ENCODE data around the gene NABP1. TPM values are rescaled to one million over a fixed set of nuclear protein-coding genes. Genes with fewer than 3 reads are reported as not detected.

NABP1 gene
- polyA plus RNA-seq, 1 experiment = 204 TPM

DNA sequence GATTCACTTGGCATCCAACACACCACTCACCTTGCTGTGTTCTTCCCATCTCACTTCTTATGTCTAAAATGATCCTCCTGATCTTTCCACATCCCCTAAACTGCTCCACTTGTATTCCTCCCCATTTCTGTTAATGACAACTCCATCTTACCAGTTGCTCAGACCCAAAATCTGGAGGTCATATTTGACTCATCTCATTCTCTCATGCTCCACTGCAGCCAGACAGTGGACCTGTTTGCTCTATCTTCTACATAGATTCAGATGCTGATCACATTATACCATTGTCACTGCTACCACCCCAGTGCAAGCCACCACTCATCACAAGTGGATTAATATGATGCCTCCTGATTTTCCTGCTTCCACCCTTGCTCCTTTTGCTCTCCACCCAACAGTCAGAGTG, 7.9 kb upstream of the NABP1 start:
- POLR2A ChIA-PET = no interaction called here
- Histone ChIP-seq H3K4me3 (ENCODE audit: low read depth, low read length) (no peak overlapping the region), H3K27me3 (ENCODE audit: control insufficient read depth, insufficient read depth, low read length) (no peaks in the 10 kb centered on the region), H3K9me3 (ENCODE audit: control insufficient read depth, insufficient read depth, low read length) (no peaks in the 10 kb centered on the region), H3K27ac (ENCODE audit: low read depth, low read length) (no peak overlapping the region)
- TF ChIP-seq, protein P1, sequence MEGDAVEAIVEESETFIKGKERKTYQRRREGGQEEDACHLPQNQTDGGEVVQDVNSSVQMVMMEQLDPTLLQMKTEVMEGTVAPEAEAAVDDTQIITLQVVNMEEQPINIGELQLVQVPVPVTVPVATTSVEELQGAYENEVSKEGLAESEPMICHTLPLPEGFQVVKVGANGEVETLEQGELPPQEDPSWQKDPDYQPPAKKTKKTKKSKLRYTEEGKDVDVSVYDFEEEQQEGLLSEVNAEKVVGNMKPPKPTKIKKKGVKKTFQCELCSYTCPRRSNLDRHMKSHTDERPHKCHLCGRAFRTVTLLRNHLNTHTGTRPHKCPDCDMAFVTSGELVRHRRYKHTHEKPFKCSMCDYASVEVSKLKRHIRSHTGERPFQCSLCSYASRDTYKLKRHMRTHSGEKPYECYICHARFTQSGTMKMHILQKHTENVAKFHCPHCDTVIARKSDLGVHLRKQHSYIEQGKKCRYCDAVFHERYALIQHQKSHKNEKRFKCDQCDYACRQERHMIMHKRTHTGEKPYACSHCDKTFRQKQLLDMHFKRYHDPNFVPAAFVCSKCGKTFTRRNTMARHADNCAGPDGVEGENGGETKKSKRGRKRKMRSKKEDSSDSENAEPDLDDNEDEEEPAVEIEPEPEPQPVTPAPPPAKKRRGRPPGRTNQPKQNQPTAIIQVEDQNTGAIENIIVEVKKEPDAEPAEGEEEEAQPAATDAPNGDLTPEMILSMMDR (IDR thresholded peaks at IDR 0.05; ENCODE audit: low read depth, low read length) = no peak
- DNase-seq (ENCODE audit: low read depth, low spot score) = no peak
- CTCF ChIA-PET = no interaction called here

DNA sequence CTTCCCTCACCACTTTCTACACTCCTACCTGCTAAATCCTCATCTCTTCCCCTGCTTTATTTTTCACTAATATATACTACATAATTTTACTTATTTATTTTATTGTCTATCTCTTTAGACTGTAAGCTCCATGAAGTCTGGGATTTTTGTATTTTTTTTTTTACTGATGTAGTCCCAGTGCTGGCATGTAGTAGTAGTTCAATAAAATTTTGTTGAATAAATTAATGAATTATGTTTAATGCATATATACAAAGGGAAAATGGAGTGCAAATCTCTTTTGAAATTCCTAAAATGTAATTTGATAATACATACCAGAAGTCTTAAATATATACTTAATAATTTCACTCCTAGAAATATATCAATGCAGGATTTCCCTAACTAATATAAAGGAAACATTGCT, 7.1 kb upstream of the NABP1 start:
- H3K9me3 ChIP-seq (ENCODE audit: control insufficient read depth, insufficient read depth, low read length) = no peaks in the 10 kb centered on the region
- no peak for DNase-seq (ENCODE audit: low read depth, low spot score)
- TF ChIP-seq, protein P1 (IDR thresholded peaks at IDR 0.05; ENCODE audit: low read depth, low read length) = no peak
- no peak overlapping the region for H3K4me3 ChIP-seq (ENCODE audit: low read depth, low read length)
- ChIA-PET CTCF (no interaction called here), POLR2A (no interaction called here)
- H3K27me3 ChIP-seq (ENCODE audit: control insufficient read depth, insufficient read depth, low read length) = no peaks in the 10 kb centered on the region
- no peak overlapping the region for H3K27ac ChIP-seq (ENCODE audit: low read depth, low read length)

DNA sequence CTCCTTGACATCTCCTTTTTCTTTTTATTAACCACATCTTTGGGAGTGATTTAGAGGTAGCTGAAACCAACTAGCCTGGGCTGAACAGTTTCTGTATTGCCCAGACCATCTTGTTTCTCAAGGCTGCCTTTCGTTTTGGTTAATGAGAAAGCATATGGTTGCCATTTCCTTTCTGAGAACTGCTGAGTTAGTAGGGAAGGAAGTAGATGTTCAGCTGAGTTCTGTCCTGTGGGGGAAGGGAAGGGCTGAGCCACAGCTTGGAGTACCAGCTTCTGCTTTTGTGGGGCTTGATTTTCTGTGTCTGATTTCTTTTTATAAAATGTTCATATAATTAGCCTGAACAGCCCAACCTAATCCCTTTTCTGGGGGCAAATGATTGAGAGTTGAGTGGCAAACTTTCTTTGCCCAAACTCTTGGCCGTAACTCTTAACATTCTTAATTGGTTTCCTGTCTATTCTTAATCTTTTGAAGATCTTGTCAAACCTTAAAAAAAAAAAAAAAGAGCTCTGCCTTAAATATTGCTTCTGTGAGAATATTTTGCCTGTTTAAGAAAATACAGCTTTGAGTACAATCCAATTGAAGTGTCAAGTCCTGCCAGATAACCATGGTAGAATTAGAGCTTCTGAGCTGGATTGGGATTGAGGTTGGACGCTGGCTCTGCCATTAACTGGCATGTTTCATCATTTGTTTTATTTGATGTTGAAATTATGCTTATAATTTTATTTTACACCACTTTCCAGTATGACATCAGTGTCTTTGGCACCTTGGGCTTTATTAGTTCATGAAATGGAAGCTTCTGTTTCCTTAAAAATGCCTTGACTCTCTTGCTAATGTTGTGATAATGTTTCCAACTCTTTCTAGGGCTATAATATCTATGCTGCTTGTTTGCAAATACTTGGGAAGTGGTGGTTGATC, 1.9 kb upstream of the NABP1 start:
- Histone ChIP-seq H3K27ac (ENCODE audit: low read depth, low read length) (no peak overlapping the region), H3K27me3 (ENCODE audit: control insufficient read depth, insufficient read depth, low read length) (no peaks in the 10 kb centered on the region), H3K4me3 (ENCODE audit: low read depth, low read length) (no peak overlapping the region), H3K9me3 (ENCODE audit: control insufficient read depth, insufficient read depth, low read length) (peaks cover 4% of the 10 kb centered on the region; the same call in 1 of the 2 replicates)
- no peak for DNase-seq (ENCODE audit: low read depth, low spot score)
- ChIA-PET POLR2A (interaction anchor here (0.6 to 4.5 kb wide), 8 partner anchors 10 to 155 kb away, joined by 3 to 116 read pairs (median 10); no protein-coding TSS in a partner anchor), CTCF (interaction anchor here (0.8 to 1.3 kb wide), 3 partner anchors 9 to 110 kb away, joined by 3 to 8 read pairs (median 5); no protein-coding TSS in a partner anchor)
- TF ChIP-seq, protein P1 (IDR thresholded peaks at IDR 0.05; ENCODE audit: low read depth, low read length) = no peak

DNA sequence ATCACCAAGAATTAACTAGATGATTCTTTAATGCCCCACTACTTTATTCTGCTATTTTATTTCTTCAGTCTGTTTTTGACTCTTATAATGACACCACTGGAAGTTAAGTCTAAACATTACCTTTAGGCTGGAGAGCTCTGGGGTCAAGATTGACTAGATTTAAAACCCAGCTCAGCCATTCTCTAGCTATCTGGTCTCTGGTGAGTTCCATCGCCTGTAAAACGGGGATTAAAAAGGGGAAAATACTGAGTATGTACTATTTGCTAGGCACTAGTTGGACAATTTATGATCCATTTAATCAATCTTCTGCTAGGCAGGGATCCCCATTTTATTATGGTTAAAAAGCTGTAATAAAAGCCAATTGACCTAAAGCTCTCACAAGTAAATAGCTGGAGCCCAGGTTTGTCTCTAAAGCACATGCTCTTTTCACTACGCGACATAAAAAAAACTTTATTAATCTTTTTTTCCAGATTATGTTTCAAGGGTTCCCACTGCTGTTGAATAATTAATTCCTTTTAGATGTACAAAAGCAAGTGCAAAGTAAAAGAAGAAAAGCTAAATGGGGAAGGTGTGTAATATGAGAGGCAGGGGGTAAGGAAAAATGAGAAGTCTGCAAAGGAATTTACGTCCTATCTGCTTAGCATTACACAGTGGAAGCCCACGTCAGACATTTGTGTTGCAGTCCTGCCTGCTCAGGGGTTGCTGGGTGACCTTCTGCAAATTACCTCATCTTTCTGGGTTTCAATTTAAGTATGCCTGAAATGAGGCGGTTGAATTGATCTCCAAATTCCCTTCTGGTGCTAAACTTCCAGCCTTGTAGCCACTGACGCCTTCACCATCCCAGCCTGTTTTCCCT, 918 bp upstream of the NABP1 start:
- peak overlapping the region; percentile 70 for H3K4me3 ChIP-seq (ENCODE audit: low read depth, low read length)
- ChIA-PET POLR2A (interaction anchor here (0.6 to 4.5 kb wide), 36 partner anchors 8 to 515 kb away, joined by 3 to 116 read pairs (median 5); partner anchors contain the start of gene CAVIN2), CTCF (interaction anchor here (0.8 to 1.3 kb wide), 3 partner anchors 10 to 111 kb away, joined by 3 to 8 read pairs (median 5); no protein-coding TSS in a partner anchor)
- peaks cover 4% of the 10 kb centered on the region; the same call in 1 of the 2 replicates for H3K9me3 ChIP-seq (ENCODE audit: control insufficient read depth, insufficient read depth, low read length)
- peak; percentile 86 for DNase-seq (ENCODE audit: low read depth, low spot score)
- TF ChIP-seq, protein P1 (IDR thresholded peaks at IDR 0.05; ENCODE audit: low read depth, low read length) = no peak
- peak overlapping the region; percentile 99 for H3K27ac ChIP-seq (ENCODE audit: low read depth, low read length)
- no peaks in the 10 kb centered on the region for H3K27me3 ChIP-seq (ENCODE audit: control insufficient read depth, insufficient read depth, low read length)
